ENCODE data around the gene RYR2. TPM values are rescaled to one million over a fixed set of nuclear protein-coding genes. Genes with fewer than 3 reads are reported as not detected.

The RYR2 gene
- total and polyA plus RNA-seq, 2 of the 8 experiments (the other 6 are each of a cell fraction or from before 2014, with no cell fraction given), result 1.3 to 4.4 TPM

- WGBS, 2 experiments (ENCODE audit: extremely low coverage in 1 of 2, insufficient coverage in 1 of 2, insufficient read length in 1 of 2, insufficient replicate concordance in 2 of 2, low coverage in 1 of 2, low lambda C conversion rate in 2 of 2, missing lambda C conversion rate in 1 of 2), result 84% methylated on average over 7 of the region's 7 CpGs; no CpG with 5 or more reads in 1 of the 2 experiments
- 0 out of 2 replicates have a peak overlapping the region, but pooled peaks have one; percentile 29 for H2BK5ac ChIP-seq (ENCODE audit: low read depth, low read length)
- no peaks in the 10 kb centered on the region for H4K20me1 ChIP-seq (replicated peaks in 1 of 2; ENCODE audit: control insufficient read depth in 1 of 2, insufficient read depth in 2 of 2, low read length in 2 of 2)
- 0 out of 2 replicates have a peak overlapping the region, but pooled peaks have one; percentile 28 for H3K27ac ChIP-seq (ENCODE audit: low read depth, low read length)
- peak overlapping the region; percentile 53; the same call in 1 of the 2 replicates for H2BK12ac ChIP-seq (ENCODE audit: low read depth, low read length)
- no peak overlapping the region for H4K8ac ChIP-seq (ENCODE audit: extremely low read depth, insufficient read depth, low read length)
- H2BK20ac ChIP-seq (ENCODE audit: low read length), result no peak overlapping the region
- no peak for DNase-seq (ENCODE audit: low read depth in 1 of 2, low spot score in 2 of 2)
- H3K18ac ChIP-seq (ENCODE audit: extremely low read depth, low read length), result peak overlapping the region; percentile 35; the same call in 1 of the 2 replicates
- ChIA-PET POLR2A (ENCODE audit: partially characterized antibody) (interaction anchor here (2.0 kb wide), 1 partner anchor 14 kb away, joined by 5 read pairs; no protein-coding TSS in a partner anchor), CTCF (ENCODE audit: partially characterized antibody) (interaction anchor here (0.7 to 1.6 kb wide), 3 partner anchors 11 to 215 kb away, joined by 3 to 4 read pairs (median 3); no protein-coding TSS in a partner anchor)
- H3K4me3 ChIP-seq (ENCODE audit: extremely low read depth in 1 of 4, insufficient read depth in 2 of 4, low read depth in 3 of 4, low read length in 4 of 4), result no peak overlapping the region
- H3K14ac ChIP-seq (ENCODE audit: insufficient read length), result no peak overlapping the region
- H3K9ac ChIP-seq (replicated peaks in 1 of 4; ENCODE audit: extremely low read depth in 1 of 4, low read depth in 3 of 4, low read length in 3 of 4), result no peak overlapping the region
- H3K79me1 ChIP-seq (ENCODE audit: low read depth, low read length), result no peaks in the 10 kb centered on the region
- no peak overlapping the region for H4K5ac ChIP-seq (ENCODE audit: insufficient read length, low read depth, low read length)
- peaks cover 0 to 5% (median 2%) of the 10 kb centered on the region in 4 experiments; a peak in 2 of 7 replicates for H3K4me1 ChIP-seq (replicated peaks in 1 of 4; ENCODE audit: control insufficient read depth in 3 of 4, insufficient read depth in 4 of 4, low read length in 3 of 4)
- peaks cover 0 to 9% of the 10 kb centered on the region in 2 experiments; a peak in 1 of 4 replicates for H3K79me2 ChIP-seq (ENCODE audit: control insufficient read depth in 1 of 2, insufficient read depth in 2 of 2, low read length in 2 of 2)
- peak overlapping the region; percentile 6; the same call in 1 of the 2 replicates for H2AFZ ChIP-seq (ENCODE audit: low read length)
- H2AK5ac ChIP-seq (ENCODE audit: low read depth, low read length), result 0 out of 2 replicates have a peak overlapping the region, but pooled peaks have one; percentile 28
- no peaks in the 10 kb centered on the region for H3K9me3 ChIP-seq (ENCODE audit: insufficient read depth in 2 of 2, low read depth in 1 of 2, low read length in 1 of 2)
- no peak overlapping the region for H3K23ac ChIP-seq (ENCODE audit: insufficient read length)
- H2BK120ac ChIP-seq (replicated peaks; ENCODE audit: low read depth, low read length), result peak overlapping the region; percentile 31
- no peak overlapping the region for H3K56ac ChIP-seq (replicated peaks; ENCODE audit: insufficient read length, low read depth, low read length)
- H4K91ac ChIP-seq (replicated peaks; ENCODE audit: insufficient read length, low read length), result no peak overlapping the region
- no peak overlapping the region; the same call in 1 of the 2 replicates for H2BK15ac ChIP-seq (ENCODE audit: low read length)
- 0 out of 4 replicates have a peak overlapping the region, but pooled peaks of 1 of the 2 experiments have one; percentile 32 for H3K4me2 ChIP-seq (ENCODE audit: insufficient read depth in 1 of 2, low read depth in 2 of 2, low read length in 2 of 2)
- FAIRE-seq, result peak; percentile 55
- H3K4ac ChIP-seq (replicated peaks; ENCODE audit: insufficient read length, low read depth, low read length), result peak overlapping the region; percentile 88
- no peaks in the 10 kb centered on the region for H3K23me2 ChIP-seq (ENCODE audit: low read depth, low read length)
- no peaks in the 10 kb centered on the region for H3K27me3 ChIP-seq (replicated peaks in 1 of 4; ENCODE audit: control insufficient read depth in 3 of 4, extremely low read depth in 1 of 4, insufficient read depth in 3 of 4, low read length in 3 of 4)
- no peaks in the 10 kb centered on the region for H3K36me3 ChIP-seq (ENCODE audit: control insufficient read depth in 2 of 4, insufficient read depth in 4 of 4, low read length in 3 of 4)
- TF ChIP-seq JUN (IDR thresholded peaks at IDR 0.05; ENCODE audit: low read depth, low read length), result 0 out of 2 replicates have a peak, but pooled peaks have one; percentile 30
- 0 out of 4 replicates have a peak, but pooled peaks of 1 of the 2 experiments have one; percentile 1 for TF ChIP-seq RAD21 (IDR thresholded peaks at IDR 0.05 in 1 of 2, conservative IDR thresholded peaks at IDR 0.05 in 1 of 2; ENCODE audit: low read depth in 2 of 2, low read length in 2 of 2)
- TF ChIP-seq CTCF (IDR thresholded peaks at IDR 0.05; ENCODE audit: control extremely low read depth in 1 of 3, insufficient read depth in 1 of 3, low read depth in 1 of 3, low read length in 3 of 3), result peak in 1 of 3 experiments; percentile 4; a peak in 1 of 4 replicates
- 0 out of 2 replicates have a peak, but pooled peaks have one; percentile 4 for TF ChIP-seq TEAD4 (IDR thresholded peaks at IDR 0.05; ENCODE audit: low read depth, low read length)
- TF ChIP-seq SP4 (IDR thresholded peaks at IDR 0.05; ENCODE audit: low read length), result no peak
- no peak for TF ChIP-seq HDAC6 (IDR thresholded peaks at IDR 0.05; ENCODE audit: low read depth, low read length)
- no peak for TF ChIP-seq EGR1 (IDR thresholded peaks at IDR 0.05; ENCODE audit: borderline replicate concordance, low read depth, low read length)
Observed at GRCh38 chr1:237197470-237198425, 155.8 kb downstream of the RYR2 start.
